H7 (cell line): ENCODE results near the gene UCHL5. TPM values are rescaled to one million over a fixed set of nuclear protein-coding genes. Genes with fewer than 3 reads are reported as not detected.
"Not testable (repeated sequence)": the region's sequence is repeated elsewhere in the genome, so short reads cannot be mapped to it uniquely, and the experiment has no call there.

ENCODE experiments used
- DNase-seq: peaks from one replicate; pipeline ENCODE4 v3.0.0; 2012
- H3K27me3 ChIP-seq: 2 replicates; pipeline ENCODE4 v1.6.0; 2011; ENCODE audit warnings: mild to moderate bottlenecking, low read length; ENCODE audit not compliant: control insufficient read depth, insufficient read depth
- H3K36me3 ChIP-seq: replicated peaks from 2 replicates; pipeline ENCODE4 v1.5.1; 2011; ENCODE audit warnings: low read length; ENCODE audit not compliant: control insufficient read depth, insufficient read depth
- H3K4me3 ChIP-seq: 2 replicates; pipeline ENCODE4 v1.5.1; 2011; ENCODE audit warnings: low read depth, mild to moderate bottlenecking, control low read depth, low read length, moderate library complexity; ENCODE audit not compliant: insufficient read depth
- total RNA-seq: library from RNA; depleted of rRNA; stranded (reverse); fragments of >200 nt; shearing (Covaris generic); gene quantifications from 2 replicates; pipeline ENCODE4 v1.2.3, GENCODE V29; 2014

Gene UCHL5
- total RNA-seq, 1 experiment from 2014 or later = 27.7 TPM

DNA sequence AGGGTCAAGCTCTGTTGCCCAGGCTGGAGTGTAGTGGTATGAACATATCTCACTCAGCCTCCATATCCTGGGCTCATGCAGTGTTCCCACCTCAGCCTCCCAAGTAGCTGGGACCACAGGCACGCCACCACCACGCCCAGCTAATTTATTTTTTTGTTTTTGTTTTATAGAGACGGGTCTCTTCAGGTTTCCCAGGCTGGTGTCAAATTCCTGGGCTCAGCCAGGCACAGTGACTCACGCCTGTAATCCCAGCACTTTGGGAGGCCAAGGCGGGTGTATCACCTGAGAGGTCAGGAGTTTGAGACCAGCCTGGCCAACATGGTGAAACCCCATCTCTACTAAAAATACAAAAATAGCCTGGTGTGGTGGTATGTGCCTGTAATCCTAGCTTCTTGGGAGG lies 10.2 kb downstream of the UCHL5 start:
- H3K36me3 ChIP-seq, H3K27me3 ChIP-seq, H3K4me3 ChIP-seq, DNase-seq: not testable (repeated sequence)

DNA sequence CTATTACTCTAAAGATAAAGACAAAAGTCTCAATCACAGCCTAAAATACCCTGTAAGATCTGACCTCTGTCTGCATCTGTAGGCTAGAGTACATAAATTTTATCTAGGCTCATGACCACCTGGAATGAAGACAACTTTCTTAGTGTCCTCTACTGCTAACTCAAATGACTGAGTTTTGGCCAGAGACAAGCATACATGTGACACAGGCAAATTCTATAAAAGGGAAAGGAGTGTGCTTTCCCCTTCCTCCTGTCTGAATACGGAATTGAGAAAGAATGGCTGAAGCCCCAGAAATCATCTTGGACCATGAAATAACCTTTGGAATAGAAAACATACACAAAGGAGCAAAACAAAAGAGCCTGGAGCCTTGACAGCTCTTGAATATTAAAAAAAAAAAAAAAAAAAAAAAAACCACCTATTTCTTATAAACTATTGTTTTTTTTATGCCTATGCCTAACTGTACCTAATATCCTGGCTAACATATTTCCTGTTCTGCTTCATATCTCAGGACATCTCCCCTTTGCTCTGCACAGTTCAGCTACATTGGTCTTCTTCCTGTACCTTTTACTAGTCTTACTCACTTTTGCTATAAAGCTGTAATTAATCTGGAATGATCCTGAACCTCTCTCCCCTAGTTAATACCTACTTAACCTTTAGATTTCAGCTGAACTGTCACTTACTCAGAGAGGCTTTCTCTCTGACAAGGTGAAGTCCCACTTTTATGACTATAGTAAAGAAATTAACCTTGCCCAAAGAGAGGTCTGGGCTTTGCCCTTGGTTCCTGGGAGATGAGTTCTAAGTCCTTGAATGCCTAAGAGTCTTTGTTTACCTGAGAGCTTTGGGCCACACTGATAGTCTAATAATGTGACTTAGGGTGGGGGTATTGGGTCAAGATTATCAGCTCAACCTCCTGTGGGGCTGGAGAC lies 16.1 kb downstream of the UCHL5 start:
- Histone ChIP-seq H3K27me3 (no peaks in the 10 kb centered on the region), H3K36me3 (peaks cover 3% of the 10 kb centered on the region), H3K4me3 (no peak overlapping the region)
- DNase-seq = no peak

- no peak for DNase-seq
- Histone ChIP-seq H3K27me3 (no peaks in the 10 kb centered on the region), H3K4me3 (no peak overlapping the region), H3K36me3 (peaks cover 3% of the 10 kb centered on the region)
Measured at GRCh38 chr1:193040011-193040410, 19.1 kb downstream of the UCHL5 start.

GRCh38 chr1:193036337-193037047 lies 22.7 kb downstream of the UCHL5 start:
- H3K4me3 ChIP-seq = no peak overlapping the region
- DNase-seq = no peak
- H3K27me3 ChIP-seq = no peaks in the 10 kb centered on the region
- H3K36me3 ChIP-seq = no peaks in the 10 kb centered on the region

DNA sequence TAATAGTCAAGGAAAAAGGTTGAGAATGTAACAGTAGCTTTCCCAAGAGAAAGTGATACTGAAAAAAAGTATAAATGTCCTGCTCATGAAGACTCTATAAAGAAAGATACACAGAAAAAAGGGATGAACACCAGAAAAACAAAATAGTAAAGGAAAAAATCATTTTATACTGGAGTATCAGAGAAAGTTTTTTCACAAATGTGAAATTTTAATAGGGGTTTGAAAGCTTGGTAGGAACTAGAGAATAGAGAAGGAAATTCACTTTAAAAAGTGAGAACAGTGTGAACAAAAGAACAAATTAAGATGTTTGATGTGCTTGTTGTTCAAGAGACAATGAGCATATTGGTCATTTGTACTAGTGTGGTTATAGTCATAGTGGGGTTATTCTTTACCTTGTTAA lies 25.6 kb downstream of the UCHL5 start:
- Histone ChIP-seq H3K36me3 (no peaks in the 10 kb centered on the region; the same call in 1 of the 2 replicates), H3K4me3 (no peak overlapping the region), H3K27me3 (no peaks in the 10 kb centered on the region)
- no peak for DNase-seq

- H3K36me3 ChIP-seq, H3K4me3 ChIP-seq, DNase-seq, H3K27me3 ChIP-seq: not testable (repeated sequence)
Measured at GRCh38 chr1:193032643-193033427, 26.3 kb downstream of the UCHL5 start.

DNA sequence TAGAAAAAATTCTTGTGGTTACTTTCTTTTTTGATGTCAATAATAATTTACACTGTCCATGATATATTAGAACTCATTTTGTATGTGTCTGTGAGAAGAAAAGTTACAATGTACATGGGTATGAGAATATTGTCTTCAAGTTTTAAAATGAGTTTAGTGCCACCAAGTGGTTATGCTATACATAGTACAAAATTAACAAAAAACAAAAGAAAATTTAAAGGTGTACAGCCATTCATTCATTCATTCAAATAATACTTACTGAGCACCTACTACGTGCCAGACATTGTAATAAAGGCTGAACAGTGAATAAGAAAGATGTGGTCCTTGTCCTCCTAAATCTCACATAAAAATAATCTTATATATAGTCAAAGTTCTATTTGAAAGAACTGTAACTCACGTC lies 27.7 kb downstream of the UCHL5 start:
- H3K4me3 ChIP-seq = no peak overlapping the region
- no peaks in the 10 kb centered on the region; the same call in 1 of the 2 replicates for H3K36me3 ChIP-seq
- DNase-seq = no peak
- H3K27me3 ChIP-seq = no peaks in the 10 kb centered on the region

- no peaks in the 10 kb centered on the region for H3K27me3 ChIP-seq
- DNase-seq = no peak
- H3K36me3 ChIP-seq = no peaks in the 10 kb centered on the region; the same call in 1 of the 2 replicates
- H3K4me3 ChIP-seq = no peak overlapping the region
Measured at GRCh38 chr1:193030280-193030679, 28.9 kb downstream of the UCHL5 start.

GRCh38 chr1:193025218-193025617 lies 33.9 kb downstream of the UCHL5 start:
- Histone ChIP-seq H3K36me3 (no peaks in the 10 kb centered on the region; the same call in 1 of the 2 replicates), H3K27me3 (no peaks in the 10 kb centered on the region), H3K4me3 (no peak overlapping the region)
- DNase-seq = no peak

GRCh38 chr1:193019442-193020026 lies 39.6 kb downstream of the UCHL5 start:
- H3K4me3 ChIP-seq = no peak overlapping the region
- DNase-seq = no peak
- H3K27me3 ChIP-seq = no peaks in the 10 kb centered on the region
- H3K36me3 ChIP-seq = no peaks in the 10 kb centered on the region

- no peak for DNase-seq
- no peak overlapping the region for H3K4me3 ChIP-seq
- no peaks in the 10 kb centered on the region for H3K36me3 ChIP-seq
- no peaks in the 10 kb centered on the region for H3K27me3 ChIP-seq
Measured at GRCh38 chr1:193016788-193017187, 42.4 kb downstream of the UCHL5 start.

- no peaks in the 10 kb centered on the region for H3K27me3 ChIP-seq
- DNase-seq = no peak
- H3K4me3 ChIP-seq = no peak overlapping the region
- H3K36me3 ChIP-seq = no peaks in the 10 kb centered on the region
Measured at GRCh38 chr1:193014400-193014799, 44.8 kb downstream of the UCHL5 start.

DNA sequence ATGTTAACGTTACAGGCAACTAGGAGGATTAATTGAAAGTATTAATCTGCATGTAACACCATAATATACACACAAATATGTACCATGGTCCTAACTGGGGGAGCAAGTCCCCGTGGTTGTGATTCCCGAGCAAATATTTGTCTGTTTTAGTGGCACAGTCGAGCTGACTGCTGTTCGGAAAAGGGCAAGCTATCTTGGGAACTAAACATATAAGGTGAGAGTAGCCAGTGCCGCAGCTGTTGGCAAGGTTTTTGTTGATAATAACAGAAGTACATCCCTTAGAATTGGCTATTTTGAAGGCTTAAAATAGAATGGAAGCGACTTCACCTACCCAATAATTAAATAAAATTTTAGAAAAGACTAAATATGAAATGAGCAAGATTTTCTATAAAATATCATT lies 45.5 kb downstream of the UCHL5 start:
- H3K27me3 ChIP-seq = no peaks in the 10 kb centered on the region
- H3K36me3 ChIP-seq = no peaks in the 10 kb centered on the region
- DNase-seq = no peak
- H3K4me3 ChIP-seq = no peak overlapping the region

DNA sequence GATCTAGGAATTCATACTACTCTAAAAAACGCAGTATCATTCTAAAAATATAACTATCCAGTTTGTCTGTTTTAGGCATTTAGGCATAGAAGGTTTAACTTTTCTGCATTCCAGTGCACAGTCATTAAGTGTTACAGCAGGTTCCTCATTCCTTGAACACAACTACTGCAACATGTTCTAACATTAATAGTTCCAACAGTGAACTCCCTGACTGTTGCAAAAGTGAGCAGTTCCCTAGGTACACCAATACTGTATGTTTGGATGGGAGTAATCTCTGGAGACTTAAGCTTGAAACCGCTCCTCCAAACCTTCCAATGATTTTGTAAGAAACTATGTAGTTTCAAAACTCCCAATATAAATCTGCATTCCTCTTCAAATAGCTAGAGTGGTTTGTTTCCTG lies 46.2 kb downstream of the UCHL5 start:
- H3K36me3 ChIP-seq = no peaks in the 10 kb centered on the region
- no peaks in the 10 kb centered on the region for H3K27me3 ChIP-seq
- no peak for DNase-seq
- H3K4me3 ChIP-seq = no peak overlapping the region
